CD4-positive, alpha-beta T cell treated with Interleukin-1 beta for 1 hour (primary cell): ENCODE data around the gene MED12L.

Experiments
- DNase-seq, 2 donors: peaks; one replicate each; pipeline ENCODE4 v3.0.0-alpha.2; 2020 to 2022

The MED12L gene

DNA sequence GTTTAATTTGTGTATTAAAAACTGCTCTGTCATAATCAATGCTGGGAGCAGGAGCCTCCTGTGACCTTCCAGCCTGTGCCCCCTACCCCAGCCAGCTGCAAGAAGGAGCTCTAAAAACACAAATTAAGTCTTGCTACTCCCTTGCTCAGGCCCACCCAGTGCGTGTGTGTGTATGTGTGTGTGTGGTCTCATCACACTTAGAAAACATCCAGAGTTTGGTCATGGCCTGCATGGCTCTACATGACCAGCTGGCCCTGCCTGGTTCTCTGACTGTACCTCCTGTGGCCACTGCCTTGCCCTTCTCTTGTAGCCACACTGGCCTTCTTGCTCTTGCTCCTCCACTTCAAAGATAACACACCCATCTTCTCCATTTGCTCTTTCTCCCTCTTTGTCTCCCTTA lies 179.1 kb downstream of the MED12L start:
- no peak for DNase-seq

DNA sequence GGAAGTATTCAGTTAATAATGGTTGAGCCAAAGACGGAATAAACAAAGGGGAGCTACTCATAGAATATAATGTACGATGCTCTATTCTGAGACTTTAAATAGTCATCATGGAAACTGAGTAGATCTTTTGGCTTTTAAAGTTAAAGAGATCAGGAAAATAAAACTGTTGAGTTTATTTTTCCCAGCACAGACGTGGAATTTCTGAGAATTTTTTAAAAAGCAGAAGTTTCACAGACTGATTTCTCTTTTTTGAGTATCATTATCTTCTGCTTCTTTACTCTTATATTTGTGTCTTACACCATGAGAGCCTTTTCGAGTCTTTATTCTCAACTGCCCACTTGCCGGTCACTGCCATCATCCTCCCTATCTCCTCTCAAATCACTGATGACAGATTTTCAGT lies 179.7 kb downstream of the MED12L start:
- no peak for DNase-seq

DNA sequence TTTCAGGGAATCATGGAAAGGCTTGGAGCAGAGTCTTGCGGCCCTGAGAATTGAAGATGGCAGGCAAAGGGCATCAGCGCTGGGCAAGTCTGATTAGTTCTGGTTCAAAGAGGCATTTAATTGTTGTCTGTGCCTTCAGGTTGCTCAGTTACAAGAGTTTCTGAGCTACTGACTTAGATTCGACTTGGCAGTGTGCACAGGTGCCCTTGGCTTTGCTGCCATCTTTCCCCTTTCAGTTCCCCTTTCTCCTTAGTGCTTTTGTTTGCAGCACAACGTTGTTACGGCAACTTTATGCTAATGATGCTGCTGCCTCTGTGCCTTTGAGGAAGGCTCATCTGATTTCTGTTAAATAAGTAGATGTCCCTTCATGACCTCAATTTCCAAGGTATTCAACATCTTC lies 180.4 kb downstream of the MED12L start:
- peak; percentile 27 to 85 for DNase-seq

DNA sequence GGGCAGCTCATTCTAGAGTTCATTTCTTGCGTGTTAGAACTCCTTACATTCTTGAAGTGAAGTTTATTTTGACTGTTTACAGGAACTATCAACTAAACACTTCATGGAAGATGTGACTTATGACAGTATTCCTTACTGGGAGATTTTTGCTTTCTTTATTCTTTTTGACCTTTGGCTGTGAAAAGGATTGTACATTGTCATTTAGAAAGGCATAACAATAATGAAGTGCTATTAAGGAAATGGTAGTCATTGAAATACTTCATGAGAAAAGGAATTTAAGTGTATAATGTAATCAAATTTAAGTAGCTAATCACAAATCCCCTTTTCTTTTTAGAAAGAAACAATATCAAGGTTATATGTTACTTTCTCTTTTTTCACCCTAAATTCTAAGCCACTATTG lies 181.6 kb downstream of the MED12L start:
- no peak for DNase-seq

DNA sequence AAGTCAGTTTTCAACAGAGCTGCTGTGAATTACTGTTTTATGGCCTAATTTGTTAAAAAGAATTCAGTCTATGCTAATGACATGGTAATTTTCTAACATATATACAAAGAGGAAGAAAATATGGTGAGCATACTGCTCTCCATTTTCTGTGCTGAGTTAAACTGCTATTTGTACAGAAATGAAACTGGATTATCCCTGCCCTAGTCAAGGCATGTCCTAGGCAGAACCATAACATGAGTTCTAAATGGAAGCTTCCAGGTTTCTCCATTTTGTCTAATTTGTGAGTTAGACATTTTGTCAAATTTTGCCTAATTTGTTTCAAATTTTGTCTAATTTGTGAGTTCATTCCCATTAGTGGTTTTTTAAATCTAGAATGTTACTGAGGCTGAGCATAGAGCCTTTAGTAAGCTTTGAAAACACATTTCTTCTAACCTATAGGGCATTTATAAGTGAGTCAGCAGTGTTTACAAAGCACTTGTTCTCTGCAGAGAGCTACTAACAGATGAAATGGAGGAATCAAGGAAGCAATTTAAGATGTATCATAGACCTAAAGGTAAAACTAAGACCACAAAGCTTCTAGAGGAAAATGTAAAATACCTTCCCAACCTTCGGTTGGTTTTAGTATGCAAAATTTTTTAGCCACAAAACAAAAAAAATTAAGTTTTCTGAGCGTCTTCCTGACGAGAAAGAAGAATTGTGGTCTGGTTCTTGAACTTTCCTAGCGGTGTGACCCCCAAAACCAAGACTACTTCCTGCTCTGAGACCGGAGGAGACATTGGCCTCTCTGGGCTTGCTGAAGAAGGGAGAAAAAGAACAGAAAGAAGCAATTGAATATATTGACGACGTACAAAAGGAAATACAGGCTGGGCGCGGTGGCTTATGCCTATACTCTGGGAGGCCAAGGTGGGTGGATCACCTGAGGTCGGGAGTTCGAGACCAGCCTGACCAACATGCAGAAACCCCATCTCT lies 183.1 kb downstream of the MED12L start:
- DNase-seq: peak in 1 of 2 donors; percentile 36

DNA sequence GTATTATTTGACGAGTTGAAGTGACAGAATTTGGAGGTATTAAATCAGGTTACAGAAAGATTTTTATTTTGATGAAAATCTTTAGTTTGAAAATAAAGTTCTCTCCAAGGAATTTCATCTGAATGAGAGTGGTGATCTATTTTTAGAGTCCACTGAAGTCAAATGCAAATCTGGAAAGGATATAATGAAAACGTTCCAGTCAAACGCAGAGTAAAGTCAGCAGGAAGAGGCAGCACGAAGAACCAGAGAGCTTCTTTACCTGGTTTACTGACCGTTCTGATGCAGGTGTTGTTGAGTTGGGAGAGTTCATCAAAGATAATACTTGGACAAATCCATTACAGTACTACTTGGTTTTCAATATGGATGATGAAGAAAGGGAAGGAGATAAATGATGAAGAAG lies 184.2 kb downstream of the MED12L start:
- no peak for DNase-seq

DNA sequence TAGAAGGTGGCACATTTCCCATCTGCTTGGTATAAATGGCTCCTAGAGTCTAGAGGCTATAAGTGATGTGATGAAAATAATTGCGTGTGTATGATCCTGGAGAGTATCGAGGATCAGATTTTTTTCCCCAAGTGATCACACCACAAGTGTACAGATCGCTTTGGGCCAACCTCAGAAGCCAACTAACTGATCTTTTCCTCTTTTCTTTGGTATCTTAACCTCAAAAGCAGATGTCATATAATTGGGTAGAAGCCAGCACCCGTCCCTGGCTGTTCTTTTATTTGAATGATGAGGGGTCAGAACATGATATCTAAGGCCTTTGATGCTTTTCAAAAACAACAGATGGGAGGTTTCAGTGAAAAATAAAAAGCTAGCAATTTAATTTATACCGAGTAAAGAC lies 189.6 kb downstream of the MED12L start:
- DNase-seq: no peak

DNA sequence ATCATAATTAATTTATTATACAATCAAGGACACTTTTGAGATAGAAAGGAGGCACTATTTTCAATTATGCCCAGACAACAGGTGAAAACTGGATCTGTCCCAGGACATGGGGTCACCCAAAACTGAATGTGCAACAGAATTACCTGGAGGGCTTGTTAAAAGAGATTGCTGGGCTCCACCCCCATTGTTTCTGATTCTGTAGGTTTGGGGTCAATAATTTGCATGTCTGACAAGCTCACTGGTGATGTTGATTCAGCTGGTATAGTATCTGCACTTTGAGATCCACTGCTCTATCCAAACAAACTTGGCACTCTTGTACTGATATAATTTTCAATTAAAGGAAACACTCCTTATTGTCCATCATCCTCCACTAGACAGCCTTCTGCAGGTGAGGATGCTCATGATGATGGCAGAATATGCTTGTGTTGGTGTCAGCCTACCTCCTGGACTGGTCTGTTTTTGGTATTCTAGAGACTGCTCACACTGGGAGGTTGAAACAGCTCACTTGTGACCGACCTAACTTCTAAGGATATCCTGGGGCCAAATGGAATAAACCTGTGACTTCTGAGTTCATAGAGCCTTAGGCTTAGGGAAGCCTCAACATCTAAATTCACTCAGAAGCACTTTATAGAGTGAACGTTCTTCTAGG lies 190.7 kb downstream of the MED12L start:
- DNase-seq: peak in 1 of 2 donors; percentile 7

DNA sequence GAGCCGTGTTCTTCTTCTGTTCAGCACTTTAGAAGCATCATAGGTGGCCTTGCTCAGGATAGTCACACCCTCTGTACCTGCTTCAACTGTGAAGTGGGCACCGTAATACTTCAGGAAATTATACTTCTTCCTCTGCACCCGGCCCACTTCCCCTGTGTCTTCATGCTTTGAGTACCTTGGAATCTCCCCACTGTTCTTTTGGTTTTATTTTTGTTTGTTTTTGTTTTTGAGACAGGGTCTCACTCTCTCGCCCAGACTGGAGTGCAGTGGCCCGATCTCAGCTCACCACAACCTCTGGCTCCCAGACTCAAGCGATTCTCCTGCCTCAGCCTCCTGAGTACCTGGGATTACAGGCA lies 191.2 kb downstream of the MED12L start:
- peak; percentile 59 to 74 for DNase-seq

DNA sequence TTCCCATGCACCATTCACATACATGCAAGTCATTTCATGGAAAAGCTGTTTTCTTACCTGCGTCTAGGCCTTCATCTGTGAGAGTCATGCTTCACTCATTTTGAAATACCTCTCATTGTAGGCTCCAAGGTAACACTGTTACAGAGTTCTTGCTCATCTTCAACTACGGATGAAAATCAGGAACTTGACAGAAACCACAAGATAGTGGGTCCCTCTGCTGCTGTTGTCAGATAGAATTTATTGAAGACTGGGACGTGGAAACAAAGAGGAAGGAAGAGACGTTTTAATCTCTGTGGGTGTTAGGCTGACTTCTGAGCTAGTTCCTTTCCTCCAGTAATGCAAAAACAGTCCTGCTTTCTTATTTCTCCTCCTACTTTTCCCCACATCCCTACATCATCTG lies 192.8 kb downstream of the MED12L start, which contains the start of gene P2RY14:
Gene P2RY14 (minus strand): TSS at position 313 of the 400 bp plus-strand sequence. CDS start 64,226 bp downstream, outside the sequence.
- peak in 1 of 2 donors; percentile 34 for DNase-seq

DNA sequence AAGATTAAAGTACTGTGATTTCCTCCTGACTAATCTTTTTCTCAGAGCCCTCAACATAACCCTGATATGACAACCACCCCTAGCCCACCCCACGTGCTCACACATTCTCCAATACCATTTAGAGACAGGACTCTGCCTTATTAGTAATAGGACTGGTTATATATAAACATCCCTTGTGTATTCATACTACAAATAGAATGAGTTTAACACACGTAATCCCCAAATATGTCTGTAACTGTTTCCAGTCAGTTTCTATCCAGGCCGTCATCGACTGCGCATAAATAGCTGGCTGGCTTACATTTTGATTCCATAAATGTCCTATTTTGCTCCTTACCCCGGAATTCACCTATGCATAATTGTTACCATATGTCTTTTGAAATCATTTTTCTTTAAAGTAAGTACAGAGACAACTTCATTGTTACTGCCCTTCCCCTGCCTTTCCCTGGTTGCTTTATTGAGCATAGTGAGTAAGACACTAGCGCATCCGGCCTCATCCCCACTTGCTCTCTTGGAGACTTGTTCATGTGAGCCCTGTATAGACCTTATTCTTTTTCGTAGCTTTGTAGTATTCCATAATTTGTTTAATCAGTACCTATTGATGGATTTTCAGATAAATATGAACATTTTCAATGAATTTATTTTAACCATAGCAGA lies 196.3 kb downstream of the MED12L start:
- no peak for DNase-seq

DNA sequence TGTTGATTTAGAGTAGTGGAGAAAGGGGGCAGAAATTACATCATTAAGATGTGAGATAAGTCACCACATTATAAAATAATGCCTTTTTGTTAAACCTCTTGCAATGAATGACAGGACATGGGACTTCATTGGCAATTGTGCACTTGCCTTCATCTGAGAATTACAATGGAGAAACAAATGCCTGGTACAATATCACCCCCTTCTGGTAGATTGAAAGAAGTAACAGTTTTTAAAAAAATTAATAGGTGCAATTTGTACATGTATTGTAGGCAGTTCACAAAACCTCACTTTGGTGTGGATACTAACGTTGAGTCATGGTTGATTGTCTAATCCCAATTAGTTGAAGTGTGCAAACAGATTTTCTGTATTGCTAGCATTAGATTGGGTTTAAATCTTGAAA lies 197.5 kb downstream of the MED12L start:
- peak in 1 of 2 donors; percentile 66 for DNase-seq

DNA sequence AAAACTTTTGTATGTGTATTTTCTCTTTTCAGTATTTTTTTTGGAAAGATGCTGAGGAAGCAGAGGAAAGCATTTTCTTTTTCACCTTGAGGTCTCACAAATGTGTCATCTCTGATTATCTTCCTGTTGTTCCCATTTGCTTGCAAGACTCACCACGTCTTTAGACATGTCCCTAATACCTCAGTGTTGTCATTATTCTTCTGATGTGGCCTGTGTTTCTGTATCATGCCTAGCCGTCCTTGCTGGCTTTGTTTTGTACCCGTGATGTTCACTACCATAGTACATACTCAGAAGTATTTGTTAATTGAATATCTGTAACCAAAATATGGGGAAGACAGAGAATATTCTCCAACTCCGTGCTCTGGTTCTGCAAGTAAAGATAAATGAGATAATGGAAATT lies 197.9 kb downstream of the MED12L start:
- no peak for DNase-seq

DNA sequence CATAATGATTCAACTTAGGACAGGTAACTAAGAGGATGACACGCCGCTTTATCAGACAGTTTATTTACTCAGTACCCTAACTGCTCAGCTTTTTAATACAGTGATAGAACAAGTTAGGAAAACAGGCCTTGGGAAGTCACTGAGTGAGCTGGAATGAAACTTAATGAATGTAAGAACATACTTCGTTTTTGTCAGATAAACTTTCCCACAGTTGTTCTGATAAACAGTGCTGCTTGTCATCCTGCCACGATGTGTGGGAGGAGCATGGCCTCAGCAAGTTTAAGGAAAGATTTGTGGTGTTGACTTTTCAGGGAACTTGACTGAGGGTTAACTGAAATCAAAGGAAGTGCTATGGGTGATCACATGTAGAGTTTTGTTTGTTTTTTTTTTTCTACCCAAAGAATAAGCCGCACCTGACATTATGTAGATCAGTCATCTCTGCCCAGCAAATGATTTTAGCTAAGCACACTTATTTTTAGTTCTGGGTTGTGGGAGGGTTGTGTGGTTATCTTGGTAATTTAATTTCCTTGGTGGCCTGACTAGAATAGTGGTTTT lies 198.5 kb downstream of the MED12L start:
- no peak for DNase-seq

DNA sequence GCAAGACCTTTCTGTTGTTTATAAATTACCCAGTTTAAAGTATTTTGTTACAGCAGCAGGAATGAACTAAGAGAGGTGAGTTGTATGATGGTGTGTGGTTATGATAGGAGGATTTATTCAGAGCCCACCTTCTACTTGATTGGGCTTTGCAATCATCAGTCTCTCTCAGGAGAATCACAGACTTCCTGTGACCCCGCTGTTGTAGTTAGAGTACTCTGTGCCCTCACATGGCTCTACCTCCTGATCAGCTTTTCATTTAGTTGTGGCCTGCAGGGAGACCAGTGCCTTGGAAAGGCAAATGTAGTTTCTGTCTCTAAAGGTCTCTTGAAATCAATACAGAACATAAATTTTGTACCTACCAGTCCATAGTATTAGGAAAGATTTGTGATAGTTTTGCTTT lies 200.5 kb downstream of the MED12L start:
- DNase-seq: no peak

DNA sequence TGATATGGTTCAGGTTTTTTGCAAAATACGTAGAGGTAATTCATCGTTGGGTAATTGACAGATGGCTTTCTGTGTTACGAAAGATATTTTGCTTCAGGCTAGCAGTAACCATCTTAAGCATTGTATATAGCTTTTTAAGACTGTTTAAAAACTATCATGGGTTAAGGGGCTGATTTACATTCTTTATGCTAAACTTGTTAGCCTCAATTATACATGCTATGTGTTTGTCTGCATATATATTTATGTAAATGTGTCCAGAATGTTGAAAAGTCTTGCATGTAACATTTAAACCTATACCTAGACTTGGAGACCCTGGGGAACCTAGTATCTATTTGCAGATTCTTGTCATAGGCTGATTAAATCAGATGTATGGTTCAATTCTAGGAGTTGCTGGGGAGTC lies 204.0 kb downstream of the MED12L start:
- DNase-seq: no peak

DNA sequence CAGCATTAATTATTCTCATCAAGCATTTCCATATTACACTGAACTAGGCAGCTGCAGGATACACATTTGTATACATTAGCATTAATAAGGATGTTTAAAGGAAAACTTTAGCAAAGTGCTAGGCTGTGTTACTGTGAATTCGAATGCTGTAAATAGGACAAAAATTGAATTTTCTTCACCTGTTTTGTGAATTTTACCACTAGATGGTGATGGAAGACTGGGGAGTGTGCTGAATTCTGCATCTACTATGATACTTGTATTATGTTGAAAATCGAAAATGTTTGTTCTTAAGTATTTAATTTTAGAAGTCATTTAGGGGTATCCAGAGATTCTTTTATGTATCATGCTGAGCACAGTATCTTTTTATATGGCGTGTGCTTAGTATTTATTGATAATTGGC lies 205.2 kb downstream of the MED12L start:
- DNase-seq: no peak

DNA sequence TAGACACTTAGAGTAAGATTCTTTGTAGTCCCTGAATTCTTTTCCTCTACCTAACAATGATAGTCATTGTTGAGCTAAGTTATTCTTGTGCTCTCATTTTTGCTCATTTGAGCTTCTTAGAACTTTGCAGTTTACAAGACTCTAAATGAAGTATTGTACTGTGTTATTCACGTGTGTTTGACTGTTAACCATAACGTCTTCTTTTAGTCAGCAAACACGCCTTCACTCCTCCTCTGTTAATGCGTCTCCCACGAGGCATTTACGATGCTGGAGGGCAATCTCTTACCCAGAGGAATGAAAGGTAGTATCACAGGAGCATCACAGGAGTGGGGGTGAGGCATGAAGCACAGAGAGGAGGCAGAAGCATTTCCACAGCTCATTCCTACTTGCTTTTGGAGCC lies 207.7 kb downstream of the MED12L start:
- no peak for DNase-seq

DNA sequence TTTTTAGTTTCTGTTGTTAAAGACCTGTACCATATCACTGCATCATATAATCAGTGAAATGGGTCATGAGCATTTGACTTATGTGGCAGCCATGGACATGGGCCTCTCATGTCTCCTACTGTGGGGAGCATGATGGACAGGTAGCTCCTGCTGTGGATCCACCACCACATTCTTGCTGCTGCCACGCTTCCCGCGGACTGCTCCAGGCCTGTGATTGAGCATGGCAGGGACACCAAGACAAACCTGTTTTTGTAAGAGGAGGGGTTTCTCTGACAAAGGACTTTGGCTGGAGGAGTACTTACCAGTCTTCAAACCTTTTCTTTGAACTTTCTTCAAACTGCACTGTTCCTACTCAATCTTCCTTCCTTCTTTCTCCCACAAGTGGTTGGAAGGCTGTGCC lies 210.8 kb downstream of the MED12L start:
- no peak for DNase-seq

DNA sequence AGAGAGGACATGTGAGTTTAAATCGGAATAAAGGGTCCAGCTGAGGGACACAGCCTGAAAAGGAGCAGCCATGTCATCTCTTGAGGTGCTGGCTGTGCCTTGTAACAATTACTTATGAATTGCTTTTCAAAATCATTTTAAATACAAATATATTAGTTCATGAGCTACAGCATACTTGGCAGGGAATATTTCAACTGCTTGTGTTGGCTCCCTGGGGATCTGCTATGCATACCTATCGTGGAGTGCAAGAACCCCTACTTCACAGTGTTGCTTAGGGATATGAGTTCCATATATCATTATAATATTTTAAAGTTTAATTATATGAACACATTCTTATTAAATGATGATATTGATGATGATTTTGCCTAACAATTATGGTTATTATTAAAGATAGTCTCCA lies 212.0 kb downstream of the MED12L start:
- no peak for DNase-seq

DNA sequence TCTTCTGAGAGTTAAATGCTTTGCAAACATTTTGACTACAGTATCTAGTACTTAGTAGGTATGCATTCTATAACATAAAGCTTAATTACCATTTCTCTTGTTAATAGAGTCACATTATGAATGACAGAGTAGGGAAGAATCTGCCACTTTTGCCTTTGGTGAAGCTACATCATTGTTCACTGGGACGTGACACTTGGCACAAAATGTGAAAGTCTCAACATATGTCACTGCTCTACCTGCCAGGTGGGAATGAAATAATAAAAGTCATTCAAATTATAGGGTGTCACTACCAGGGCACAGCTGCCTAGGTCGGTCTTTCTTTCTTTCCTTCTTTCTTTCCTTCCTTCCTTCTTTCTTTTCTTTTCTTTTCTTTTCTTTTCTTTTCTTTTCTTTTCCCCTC lies 213.5 kb downstream of the MED12L start:
- DNase-seq: no peak

DNA sequence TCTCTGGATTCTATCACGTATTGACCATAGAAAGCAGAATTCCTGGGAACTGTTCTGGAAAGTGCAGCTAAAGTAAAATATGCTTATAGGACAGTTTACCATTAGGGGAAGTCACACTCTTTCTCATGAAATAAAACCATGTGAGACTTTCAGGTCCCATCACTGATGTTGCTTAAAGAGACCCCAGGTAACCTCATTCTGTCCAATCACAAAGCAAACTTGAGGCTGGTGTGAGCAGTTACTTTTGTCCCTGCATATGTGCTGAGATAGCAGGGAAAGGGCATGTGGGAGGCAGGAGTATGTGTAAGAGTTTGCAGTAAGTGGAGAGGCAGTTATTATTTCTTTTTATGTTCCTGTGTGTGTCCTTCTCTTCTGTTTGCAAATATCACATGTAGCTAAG lies 215.1 kb downstream of the MED12L start:
- DNase-seq: no peak

DNA sequence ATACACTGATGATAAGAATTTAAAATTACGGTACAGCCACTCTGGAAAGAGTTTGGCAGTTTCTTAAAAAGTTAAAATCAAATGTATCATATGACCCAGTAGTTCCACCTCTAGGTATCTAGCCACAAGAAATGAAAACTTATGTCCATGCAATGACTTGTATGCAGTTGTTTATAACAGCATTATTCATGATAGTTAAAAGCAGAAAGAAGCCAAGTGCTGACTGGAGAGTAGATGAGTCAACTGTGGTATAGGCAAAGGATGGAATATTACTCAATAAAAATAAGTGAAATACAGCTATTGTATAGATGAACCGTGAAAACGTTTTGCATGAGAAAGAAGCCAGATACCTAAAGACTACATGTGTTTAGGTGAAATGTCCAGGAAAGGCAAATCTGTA lies 216.3 kb downstream of the MED12L start:
- no peak for DNase-seq
